Uterus (tissue), 4 donors: ENCODE results near the gene CD300LG. TPM values are rescaled to one million over a fixed set of nuclear protein-coding genes. Genes with fewer than 3 reads are reported as not detected.
"Not testable (repeated sequence)": the region's sequence is repeated elsewhere in the genome, so short reads cannot be mapped to it uniquely, and the experiment has no call there.

Experiments
- DNase-seq, 2 donors: peaks; one replicate each; pipeline ENCODE4 v3.0.0-alpha.2; 2019 to 2020
- H3K27ac ChIP-seq, 2 donors: fragments of 200-600 bp; sonication (generic); 1 replicate in 1 of 2; 2 replicates in 1 of 2; pipeline ENCODE4 v1.5.1; 2016 to 2018
- H3K27me3 ChIP-seq, 2 donors: fragments of 200-600 bp; sonication (generic); one replicate each; pipeline ENCODE4 v1.5.1; 2018 to 2019; ENCODE audit warnings: control low read depth in 1 of 2
- H3K36me3 ChIP-seq, 2 donors: fragments of 200-600 bp; sonication (generic); one replicate each; pipeline ENCODE4 v1.5.1; 2019; ENCODE audit warnings: control low read depth in 1 of 2
- H3K4me1 ChIP-seq, 2 donors: fragments of 200-600 bp; sonication (generic); one replicate each; pipeline ENCODE4 v1.5.1; 2018 to 2019; ENCODE audit warnings: control low read depth in 1 of 2
- H3K4me3 ChIP-seq, 2 donors: fragments of 200-600 bp; sonication (generic); 1 replicate in 1 of 2; 2 replicates in 1 of 2; pipeline ENCODE4 v1.5.1; 2018 to 2019; ENCODE audit warnings: mild to moderate bottlenecking in 1 of 2
- H3K9me3 ChIP-seq, 2 donors: fragments of 200-600 bp; sonication (generic); one replicate each; pipeline ENCODE4 v1.5.1; 2019; ENCODE audit warnings: control low read depth in 1 of 2
- POLR2A ChIP-seq, 2 donors: fragments of 450-650 bp; IDR thresholded peaks; one replicate each; pipeline ENCODE4 v1.6.1; 2016; ENCODE audit warnings: antibody characterized with exemption in 2 of 2, mild to moderate bottlenecking in 1 of 2, moderate library complexity in 1 of 2
- intact Hi-C: fragments of 100-400 bp; cut with DNase I; formaldehyde crosslinking; loops from one replicate; pipeline ENCODE4 v1.15.1; 2023; ENCODE audit warnings: low total_unique reads
- total RNA-seq, 4 donors: library from RNA; depleted of rRNA in 3 of 4; stranded (reverse); fragments of >200 nt in 3 of 4; gene quantifications; one replicate each; pipeline versions ENCODE4 v1.1.0 to v1.2.4, GENCODE V29; 2014 to 2023
- TF ChIP-seq, protein P1 (sequence below), 4 experiments: fragments of 200-600 bp in 2 of 4; fragments of 450-650 bp in 2 of 4; sonication (generic) in 2 of 4; IDR thresholded peaks; one replicate each; pipeline ENCODE4 v1.5.1; 2016 to 2019; ENCODE audit warnings: antibody characterized with exemption in 4 of 4, mild to moderate bottlenecking in 2 of 4, moderate library complexity in 1 of 4
- donor health status: DM: yes; HTN: yes; CAD: no.

CD300LG gene
- total RNA-seq, 4 donors from 2014 or later = 2.1 to 6.5 (median 6.2) TPM; not detected in 1

DNA sequence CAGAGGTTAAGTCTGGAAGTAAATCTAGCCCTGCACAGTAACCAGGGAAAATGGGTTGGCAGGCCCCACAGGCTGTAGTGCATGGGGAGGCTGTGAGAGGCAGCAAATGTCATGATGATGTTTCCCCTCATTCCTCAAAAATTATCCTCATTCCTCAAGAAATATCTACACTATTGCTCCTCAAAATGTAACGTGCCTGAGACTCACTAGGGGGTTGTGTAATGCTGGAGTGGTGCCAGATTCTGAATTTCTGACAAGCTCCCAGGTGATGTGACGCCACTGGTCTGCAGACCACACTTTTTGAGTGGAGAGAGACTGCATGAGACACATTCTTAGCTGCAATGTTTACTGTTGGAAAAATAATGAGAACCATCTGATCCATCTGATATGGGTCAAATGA is 12.9 kb upstream of the CD300LG start:
- no peaks in the 10 kb centered on the region for H3K36me3 ChIP-seq
- H3K27ac ChIP-seq = no peak overlapping the region
- H3K9me3 ChIP-seq = no peaks in the 10 kb centered on the region
- H3K27me3 ChIP-seq = no peaks in the 10 kb centered on the region
- peaks cover 0 to 3% of the 10 kb centered on the region in 2 donors for H3K4me1 ChIP-seq
- no peak overlapping the region for H3K4me3 ChIP-seq
- intact Hi-C loops = no loop called here
- TF ChIP-seq, protein P1, sequence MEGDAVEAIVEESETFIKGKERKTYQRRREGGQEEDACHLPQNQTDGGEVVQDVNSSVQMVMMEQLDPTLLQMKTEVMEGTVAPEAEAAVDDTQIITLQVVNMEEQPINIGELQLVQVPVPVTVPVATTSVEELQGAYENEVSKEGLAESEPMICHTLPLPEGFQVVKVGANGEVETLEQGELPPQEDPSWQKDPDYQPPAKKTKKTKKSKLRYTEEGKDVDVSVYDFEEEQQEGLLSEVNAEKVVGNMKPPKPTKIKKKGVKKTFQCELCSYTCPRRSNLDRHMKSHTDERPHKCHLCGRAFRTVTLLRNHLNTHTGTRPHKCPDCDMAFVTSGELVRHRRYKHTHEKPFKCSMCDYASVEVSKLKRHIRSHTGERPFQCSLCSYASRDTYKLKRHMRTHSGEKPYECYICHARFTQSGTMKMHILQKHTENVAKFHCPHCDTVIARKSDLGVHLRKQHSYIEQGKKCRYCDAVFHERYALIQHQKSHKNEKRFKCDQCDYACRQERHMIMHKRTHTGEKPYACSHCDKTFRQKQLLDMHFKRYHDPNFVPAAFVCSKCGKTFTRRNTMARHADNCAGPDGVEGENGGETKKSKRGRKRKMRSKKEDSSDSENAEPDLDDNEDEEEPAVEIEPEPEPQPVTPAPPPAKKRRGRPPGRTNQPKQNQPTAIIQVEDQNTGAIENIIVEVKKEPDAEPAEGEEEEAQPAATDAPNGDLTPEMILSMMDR (IDR thresholded peaks at IDR 0.05) = no peak
- TF ChIP-seq POLR2A (IDR thresholded peaks at IDR 0.05) = no peak
- peak in 1 of 2 donors; percentile 37 for DNase-seq

GRCh38 chr17:43839670-43840108 is 7.3 kb upstream of the CD300LG start:
- Histone ChIP-seq H3K9me3 (no peaks in the 10 kb centered on the region), H3K4me1 (no peaks in the 10 kb centered on the region), H3K27me3 (no peaks in the 10 kb centered on the region), H3K4me3 (no peak overlapping the region), H3K27ac (no peak overlapping the region), H3K36me3 (no peaks in the 10 kb centered on the region)
- intact Hi-C loops = loop anchor here (10.0 kb wide), 1 partner anchor 145 kb away; no protein-coding TSS in a partner anchor
- TF ChIP-seq POLR2A (IDR thresholded peaks at IDR 0.05) = no peak
- TF ChIP-seq, protein P1 (IDR thresholded peaks at IDR 0.05) = no peak
- no peak for DNase-seq

- Histone ChIP-seq H3K4me3 (no peak overlapping the region), H3K9me3 (no peaks in the 10 kb centered on the region), H3K27ac (no peak overlapping the region), H3K27me3 (no peaks in the 10 kb centered on the region), H3K36me3 (no peaks in the 10 kb centered on the region), H3K4me1 (no peaks in the 10 kb centered on the region)
- TF ChIP-seq POLR2A (IDR thresholded peaks at IDR 0.05) = no peak
- TF ChIP-seq, protein P1 (IDR thresholded peaks at IDR 0.05) = no peak
- DNase-seq = no peak
- intact Hi-C loops = loop anchor here (10.0 kb wide), 1 partner anchor 146 kb away; no protein-coding TSS in a partner anchor
These were observed 6.2 kb upstream of the CD300LG start for GRCh38 chr17:43840814-43841213.

GRCh38 chr17:43841282-43841681 is 5.7 kb upstream of the CD300LG start:
- Histone ChIP-seq H3K9me3 (no peaks in the 10 kb centered on the region), H3K36me3 (no peaks in the 10 kb centered on the region), H3K27me3 (no peaks in the 10 kb centered on the region), H3K27ac (no peak overlapping the region), H3K4me1 (no peaks in the 10 kb centered on the region), H3K4me3 (no peak overlapping the region)
- intact Hi-C loops = loop anchor here (10.0 kb wide), 1 partner anchor 146 kb away; no protein-coding TSS in a partner anchor
- DNase-seq = no peak
- TF ChIP-seq POLR2A (IDR thresholded peaks at IDR 0.05) = no peak
- TF ChIP-seq, protein P1 (IDR thresholded peaks at IDR 0.05) = no peak

DNA sequence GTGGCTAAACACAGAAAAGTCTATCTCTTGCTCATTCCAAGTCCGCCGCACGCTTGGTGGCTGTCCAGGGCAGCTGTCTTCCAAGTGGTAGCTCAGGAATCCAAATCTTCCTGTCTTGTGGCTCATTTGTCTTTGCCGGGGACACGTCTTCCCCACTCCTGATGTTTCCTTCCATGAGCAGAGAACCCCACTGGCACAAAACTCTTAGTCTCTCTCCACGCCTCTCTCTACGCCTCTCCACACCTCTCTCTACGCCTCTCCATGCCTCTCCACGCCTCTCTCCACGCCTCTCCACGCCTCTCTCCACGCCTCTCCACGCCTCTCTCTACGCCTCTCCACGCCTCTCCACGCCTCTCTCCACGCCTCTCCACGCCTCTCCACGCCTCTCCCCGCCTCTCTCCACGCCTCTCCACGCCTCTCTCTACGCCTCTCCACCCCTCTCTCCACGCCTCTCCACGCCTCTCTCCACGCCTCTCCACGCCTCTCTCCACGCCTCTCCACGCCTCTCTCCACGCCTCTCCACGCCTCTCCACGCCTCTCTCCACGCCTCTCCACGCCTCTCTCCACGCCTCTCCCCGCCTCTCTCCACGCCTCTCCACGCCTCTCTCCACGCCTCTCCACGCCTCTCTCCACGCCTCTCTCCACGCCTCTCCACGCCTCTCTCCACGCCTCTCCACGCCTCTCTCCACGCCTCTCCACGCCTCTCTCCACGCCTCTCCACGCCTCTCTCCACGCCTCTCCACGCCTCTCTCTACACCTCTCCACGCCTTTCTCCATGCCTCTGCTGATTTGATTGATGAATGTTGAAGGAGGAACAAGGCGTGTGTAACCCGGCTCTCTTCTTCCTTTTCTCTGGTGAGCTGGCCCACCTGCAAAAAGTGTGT is 4.6 kb upstream of the CD300LG start:
- H3K27ac ChIP-seq, H3K9me3 ChIP-seq, H3K4me1 ChIP-seq, H3K36me3 ChIP-seq, H3K4me3 ChIP-seq, H3K27me3 ChIP-seq: not testable (repeated sequence)
- DNase-seq = peak in 1 of 2 donors; percentile 35
- intact Hi-C loops = loop anchor here (10.0 kb wide), 1 partner anchor 148 kb away; no protein-coding TSS in a partner anchor
